Endothelial cell of umbilical vein (primary cell): ENCODE results near the gene METTL6. TPM values are rescaled to one million over a fixed set of nuclear protein-coding genes. Genes with fewer than 3 reads are reported as not detected.

Experiments
- BruUV-seq: library from RNA; stranded (reverse); fragments of 400-500 nt; replicated peaks from 2 replicates; lab custom pipeline; 2021; lab: Mats Ljungman, UMichigan
- CTCF ChIA-PET: fragments of 300-600, 350-600 bp; sonication (Branson Sonifier 250); formaldehyde crosslinking; loops from one replicate; lab custom pipeline; 2021; ENCODE audit warnings: antibody characterized with exemption, inconsistent platforms; lab: Charles Lee
- POLR2A ChIA-PET: fragments of 300-600, 350-600 bp; sonication (Branson Sonifier 250); formaldehyde crosslinking; loops from one replicate; lab custom pipeline; 2021; ENCODE audit warnings: antibody characterized with exemption, inconsistent platforms; lab: Charles Lee
- DNase-seq: peaks from one replicate; pipeline ENCODE4 v3.0.0-alpha.2; 2011; ENCODE audit warnings: low read depth, low spot score
- FAIRE-seq: peaks from 2 replicates; lab custom pipeline; 2011; peaks lifted over from hg19 to GRCh38; lab: Jason Lieb, UNC
- H2AFZ ChIP-seq: 2 replicates; pipeline ENCODE4 v1.6.0; 2012; ENCODE audit warnings: low read depth, low read length, control low read depth, inconsistent platforms
- H3K27ac ChIP-seq: 2 replicates; pipeline ENCODE4 v1.5.1; 2011; ENCODE audit warnings: low read depth, mild to moderate bottlenecking, control low read depth, low read length, moderate library complexity; ENCODE audit not compliant: insufficient read depth
- H3K27me3 ChIP-seq, 2 experiments: 2 replicates each; pipeline versions ENCODE4 v1.6.0 to v1.6.1; 2011; ENCODE audit warnings: low read length in 2 of 2, mixed read lengths in 1 of 2; ENCODE audit not compliant: control insufficient read depth in 2 of 2, insufficient read depth in 2 of 2
- H3K36me3 ChIP-seq, 2 experiments: 2 replicates in 1 of 2; 3 replicates in 1 of 2; pipeline ENCODE4 v1.5.1; 2011; ENCODE audit warnings: low read length in 2 of 2, mild to moderate bottlenecking in 1 of 2, moderate library complexity in 1 of 2; ENCODE audit not compliant: control insufficient read depth in 2 of 2, insufficient read depth in 2 of 2; ENCODE audit errors: extremely low read depth in 1 of 2
- H3K4me1 ChIP-seq: 3 replicates; pipeline ENCODE4 v1.5.1; 2011; ENCODE audit warnings: mild to moderate bottlenecking, low read length; ENCODE audit not compliant: control insufficient read depth, insufficient read depth; ENCODE audit errors: extremely low read depth
- H3K4me2 ChIP-seq: 2 replicates; pipeline ENCODE4 v1.6.1; 2011; ENCODE audit warnings: low read length, control low read depth, mixed read lengths; ENCODE audit not compliant: insufficient read depth
- H3K4me3 ChIP-seq, 3 experiments: fragments of 200-600 bp in 1 of 3; sonication (generic), shearing (Covaris generic) in 1 of 3; replicated peaks in 1 of 3; 2 replicates each; pipeline ENCODE4 v1.5.1; 2011 to 2016; ENCODE audit warnings: control low read depth in 3 of 3, low read length in 3 of 3, mild to moderate bottlenecking in 2 of 3, inconsistent platforms in 1 of 3, low read depth in 1 of 3, moderate library complexity in 1 of 3; ENCODE audit not compliant: insufficient read depth in 1 of 3
- H3K79me2 ChIP-seq: 2 replicates; pipeline ENCODE4 v1.6.0; 2012; ENCODE audit warnings: low read length, inconsistent platforms; ENCODE audit not compliant: control insufficient read depth, insufficient read depth
- H3K9ac ChIP-seq: replicated peaks from 2 replicates; pipeline ENCODE3; 2011; ENCODE audit warnings: low read length, control low read depth; ENCODE audit not compliant: insufficient read depth; ENCODE audit errors: extremely low read depth
- H3K9me1 ChIP-seq: replicated peaks from 3 replicates; pipeline ENCODE4 v1.6.0; 2011; ENCODE audit warnings: mild to moderate bottlenecking, low read length; ENCODE audit not compliant: control insufficient read depth, insufficient read depth; ENCODE audit errors: extremely low read depth
- H3K9me3 ChIP-seq: replicated peaks from 2 replicates; pipeline ENCODE4 v1.5.1; 2012; ENCODE audit warnings: low read length, inconsistent platforms; ENCODE audit not compliant: control insufficient read depth, insufficient read depth
- H4K20me1 ChIP-seq: replicated peaks from 2 replicates; pipeline ENCODE3; 2011; ENCODE audit warnings: mild to moderate bottlenecking, low read length; ENCODE audit not compliant: control insufficient read depth, insufficient read depth; ENCODE audit errors: extremely low read depth
- CTCF ChIP-seq, 2 donors: IDR thresholded peaks; 1 replicate in 1 of 2; 2 replicates in 1 of 2; pipeline ENCODE4 v1.5.1; 2011; ENCODE audit warnings: low read length in 2 of 2, mild to moderate bottlenecking in 2 of 2, moderate library complexity in 2 of 2, control low read depth in 1 of 2, inconsistent platforms in 1 of 2, low read depth in 1 of 2; ENCODE audit not compliant: insufficient read depth in 1 of 2; ENCODE audit errors: extremely low read depth in 1 of 2
- EZH2 ChIP-seq: IDR thresholded peaks from 2 replicates; pipeline ENCODE4 v1.6.1; 2012; ENCODE audit warnings: borderline replicate concordance, low read depth, mild to moderate bottlenecking, moderate library complexity, low read length, inconsistent platforms; ENCODE audit not compliant: severe bottlenecking
- FOS ChIP-seq: IDR thresholded peaks from 2 replicates; pipeline ENCODE4 v1.6.1; 2011; ENCODE audit warnings: mild to moderate bottlenecking, low read length, moderate library complexity, borderline replicate concordance; ENCODE audit not compliant: insufficient read depth
- GATA2 ChIP-seq: IDR thresholded peaks from 2 replicates; pipeline ENCODE4 v1.7.0; 2011; ENCODE audit warnings: low read depth, mild to moderate bottlenecking, moderate library complexity, mixed read lengths, low read length; ENCODE audit not compliant: insufficient read length, insufficient read depth
- JUN ChIP-seq: IDR thresholded peaks from 2 replicates; pipeline ENCODE4 v1.6.1; 2011; ENCODE audit warnings: borderline replicate concordance, low read depth; ENCODE audit not compliant: insufficient read length, insufficient read depth
- MAX ChIP-seq: IDR thresholded peaks from 2 replicates; pipeline ENCODE4 v1.6.1; 2011; ENCODE audit not compliant: insufficient read depth, insufficient read length
- MYC ChIP-seq: IDR thresholded peaks from one replicate; pipeline ENCODE4 v1.6.1; 2011; ENCODE audit warnings: mild to moderate bottlenecking, low read depth, low read length
- POLR2A ChIP-seq: IDR thresholded peaks from 2 replicates; pipeline ENCODE4 v1.6.1; 2012; ENCODE audit warnings: low read depth, mild to moderate bottlenecking, control low read depth, low read length
- POLR2AphosphoS5 ChIP-seq: IDR thresholded peaks from 2 replicates; pipeline ENCODE4 v1.6.1; 2012; ENCODE audit warnings: low read depth, mild to moderate bottlenecking, control low read depth, low read length, moderate library complexity; ENCODE audit not compliant: insufficient read depth
- dilution Hi-C: fragments of 300-500 bp; cut with MboI; formaldehyde crosslinking; loops from one replicate; pipeline ENCODE4 v1.15.0; 2019; ENCODE audit warnings: low sequenced_read_pairs; ENCODE audit not compliant: extremely low pct_ligation_motif_present
- intact Hi-C: fragments of 100-400 bp; cut with micrococcal nuclease; formaldehyde crosslinking; loops from one replicate; pipeline ENCODE4 v1.10.0; 2022
- polyA plus RNA-seq, 4 experiments: library from polyadenylated mRNA; depleted of rRNA in 3 of 4; stranded (reverse) in 3 of 4; unstranded in 1 of 4; fragments of >200 nt; gene quantifications; 2 replicates each; pipeline versions ENCODE4 v1.2.1 to v1.2.3, GENCODE V29; 2011 to 2012; ENCODE audit warnings: missing spikeins in 1 of 4
- total RNA-seq: library from RNA; stranded (reverse); gene quantifications from 2 replicates; pipeline ENCODE4 v1.2.3, GENCODE V29; 2021

The METTL6 gene
- total and polyA plus RNA-seq, 2 donors (not counting 3 experiments of a cell fraction or from before 2014, with no cell fraction given) = 12.7 to 19.5 TPM

- H3K9me3 ChIP-seq = no peaks in the 10 kb centered on the region
- H3K4me2 ChIP-seq = no peak overlapping the region
- H3K27ac ChIP-seq = no peak overlapping the region
- no peak overlapping the region for H2AFZ ChIP-seq
- DNase-seq = no peak
- H3K4me3 ChIP-seq = no peak overlapping the region
- H3K9ac ChIP-seq = no peak overlapping the region
- dilution Hi-C loops (loop anchor here (5.0 kb wide), 1 partner anchor 106 kb away; no protein-coding TSS in a partner anchor), intact Hi-C loops (no loop called here)
- POLR2A ChIA-PET = no interaction called here
- H3K27me3 ChIP-seq = no peaks in the 10 kb centered on the region
- no peaks in the 10 kb centered on the region for H3K9me1 ChIP-seq
- H4K20me1 ChIP-seq = no peaks in the 10 kb centered on the region
- TF ChIP-seq FOS (no peak), GATA2 (no peak)
- FAIRE-seq = no peak
- CTCF ChIA-PET = no interaction called here
- H3K36me3 ChIP-seq = no peaks in the 10 kb centered on the region
- BruUV-seq = no TSS peak
- H3K79me2 ChIP-seq = no peaks in the 10 kb centered on the region
- peaks cover 13% of the 10 kb centered on the region for H3K4me1 ChIP-seq
Measured at GRCh38 chr3:15372918-15373317, 54.4 kb downstream of the METTL6 start.

GRCh38 chr3:15368561-15369135 is 58.7 kb downstream of the METTL6 start:
- Histone ChIP-seq H3K27ac (peak overlapping the region; percentile 8), H2AFZ (peak overlapping the region; percentile 39), H3K9me1 (no peaks in the 10 kb centered on the region), H3K9ac (no peak overlapping the region), H3K4me1 (peaks cover 28% of the 10 kb centered on the region), H3K4me2 (peak overlapping the region; percentile 33), H3K27me3 (no peaks in the 10 kb centered on the region), H3K36me3 (no peaks in the 10 kb centered on the region), H3K79me2 (no peaks in the 10 kb centered on the region), H3K4me3 (no peak overlapping the region), H4K20me1 (no peaks in the 10 kb centered on the region), H3K9me3 (no peaks in the 10 kb centered on the region)
- BruUV-seq = no TSS peak
- TF ChIP-seq CTCF (IDR thresholded peaks at IDR 0.05; ENCODE audit: extremely low read depth in 1 of 2, insufficient read depth in 1 of 2, low read depth in 1 of 2, low read length in 2 of 2) (no peak), EZH2 (no peak), JUN (no peak), MYC (no peak), POLR2AphosphoS5 (no peak), POLR2A (no peak), MAX (no peak), GATA2 (peak; percentile 55), FOS (peak; percentile 56)
- dilution Hi-C loops = no loop called here
- FAIRE-seq = peak; percentile 81
- CTCF ChIA-PET = interaction anchor here (1.4 to 2.0 kb wide), 2 partner anchors 37 to 101 kb away, joined by 6 read pairs; no protein-coding TSS in a partner anchor
- POLR2A ChIA-PET = no interaction called here
- peak; percentile 62 for DNase-seq
- intact Hi-C loops = no loop called here
